Measurements from ENCODE around the gene STK26.

STK26 gene

DNA sequence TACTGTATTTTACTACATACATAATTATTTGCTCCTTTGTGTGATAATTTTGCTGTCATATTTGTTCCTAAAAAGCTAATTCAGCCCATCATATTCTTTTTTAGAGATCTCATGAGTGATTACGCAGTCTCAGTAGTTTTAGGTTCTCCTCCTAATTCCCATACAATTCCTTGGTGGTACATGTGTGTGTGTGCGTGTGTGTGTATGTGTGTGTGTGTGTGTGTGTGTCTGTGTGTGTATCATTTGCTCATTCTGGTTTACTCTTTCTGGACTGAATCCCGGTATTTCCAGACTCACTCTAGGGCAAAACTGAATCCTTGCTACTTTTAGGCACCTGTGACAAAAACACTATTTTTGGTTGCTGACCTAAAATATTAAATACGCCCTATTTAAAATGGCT lies 34.9 kb downstream of the STK26 start:
- TF ChIP-seq, protein P1, sequence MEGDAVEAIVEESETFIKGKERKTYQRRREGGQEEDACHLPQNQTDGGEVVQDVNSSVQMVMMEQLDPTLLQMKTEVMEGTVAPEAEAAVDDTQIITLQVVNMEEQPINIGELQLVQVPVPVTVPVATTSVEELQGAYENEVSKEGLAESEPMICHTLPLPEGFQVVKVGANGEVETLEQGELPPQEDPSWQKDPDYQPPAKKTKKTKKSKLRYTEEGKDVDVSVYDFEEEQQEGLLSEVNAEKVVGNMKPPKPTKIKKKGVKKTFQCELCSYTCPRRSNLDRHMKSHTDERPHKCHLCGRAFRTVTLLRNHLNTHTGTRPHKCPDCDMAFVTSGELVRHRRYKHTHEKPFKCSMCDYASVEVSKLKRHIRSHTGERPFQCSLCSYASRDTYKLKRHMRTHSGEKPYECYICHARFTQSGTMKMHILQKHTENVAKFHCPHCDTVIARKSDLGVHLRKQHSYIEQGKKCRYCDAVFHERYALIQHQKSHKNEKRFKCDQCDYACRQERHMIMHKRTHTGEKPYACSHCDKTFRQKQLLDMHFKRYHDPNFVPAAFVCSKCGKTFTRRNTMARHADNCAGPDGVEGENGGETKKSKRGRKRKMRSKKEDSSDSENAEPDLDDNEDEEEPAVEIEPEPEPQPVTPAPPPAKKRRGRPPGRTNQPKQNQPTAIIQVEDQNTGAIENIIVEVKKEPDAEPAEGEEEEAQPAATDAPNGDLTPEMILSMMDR (IDR thresholded peaks at IDR 0.05; ENCODE audit: extremely low read depth, missing control alignments), result no peak
- DNase-seq (ENCODE audit: low spot score), result no peak

DNA sequence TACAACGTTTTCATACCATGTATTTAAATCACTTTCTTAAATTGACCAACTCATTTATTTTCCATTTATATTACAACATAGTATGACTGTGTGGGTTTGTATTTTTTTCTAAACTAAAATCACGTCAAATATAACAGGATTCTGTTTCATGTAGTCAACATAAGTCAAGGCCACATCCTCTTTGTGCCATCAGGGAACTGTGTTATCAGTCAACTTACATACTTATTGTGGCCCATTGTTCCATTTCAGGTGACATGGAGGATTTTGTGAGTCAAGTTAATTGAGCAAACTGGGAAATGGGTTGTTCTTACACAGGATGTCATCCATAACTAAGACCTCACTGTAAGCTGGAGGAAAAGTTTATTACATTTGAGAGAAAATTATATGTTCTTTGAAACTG lies 35.9 kb downstream of the STK26 start:
- no peak for DNase-seq (ENCODE audit: low spot score)
- TF ChIP-seq, protein P1 (IDR thresholded peaks at IDR 0.05; ENCODE audit: extremely low read depth, missing control alignments), result no peak

DNA sequence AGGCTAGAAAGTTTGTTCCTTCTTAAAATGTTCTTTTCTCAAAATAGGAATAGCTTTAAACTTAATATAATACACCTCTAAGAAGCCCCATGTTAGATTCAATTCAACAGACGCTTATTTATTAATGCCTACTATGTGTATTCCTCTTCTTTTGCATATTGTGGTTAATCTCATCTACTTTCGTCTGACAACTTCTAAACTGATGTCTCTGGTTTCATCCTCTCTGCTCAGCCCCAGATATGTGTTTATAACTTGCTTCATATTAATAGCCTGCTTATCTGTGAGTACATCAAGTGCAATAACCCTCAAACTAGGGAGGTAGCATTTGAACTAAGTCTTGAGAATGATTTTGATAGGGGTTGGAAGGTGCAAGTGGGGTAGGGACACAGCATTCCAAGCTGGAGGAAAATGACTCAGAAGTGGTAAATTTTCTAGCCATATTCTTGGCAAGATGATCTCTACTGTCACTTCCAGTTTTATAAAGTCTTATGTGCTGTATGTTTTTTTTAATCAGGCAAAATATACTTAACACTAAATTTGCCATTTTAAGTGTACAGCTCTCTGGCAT lies 37.0 kb downstream of the STK26 start:
- no peak for DNase-seq (ENCODE audit: low spot score)
- TF ChIP-seq, protein P1 (IDR thresholded peaks at IDR 0.05; ENCODE audit: extremely low read depth, missing control alignments), result no peak

DNA sequence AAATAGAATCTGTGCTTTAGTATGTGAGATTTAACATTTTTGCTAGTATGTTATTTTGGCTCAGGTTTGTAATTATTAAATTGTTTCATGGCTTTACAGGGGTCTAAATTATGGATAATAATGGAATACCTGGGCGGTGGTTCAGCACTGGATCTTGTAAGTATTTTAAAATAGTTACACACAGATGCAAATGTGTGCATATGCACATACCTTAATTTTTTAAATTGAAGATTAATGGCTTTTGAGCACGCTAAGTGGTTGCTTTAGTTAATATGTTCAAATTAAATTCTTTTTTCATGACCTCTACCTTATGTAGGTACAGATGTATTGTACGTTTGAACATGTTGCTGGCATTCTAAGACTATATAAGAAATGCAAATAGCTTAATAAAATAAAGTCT lies 40.2 kb downstream of the STK26 start:
- DNase-seq (ENCODE audit: low spot score), result no peak
- TF ChIP-seq, protein P1 (IDR thresholded peaks at IDR 0.05; ENCODE audit: extremely low read depth, missing control alignments), result no peak

DNA sequence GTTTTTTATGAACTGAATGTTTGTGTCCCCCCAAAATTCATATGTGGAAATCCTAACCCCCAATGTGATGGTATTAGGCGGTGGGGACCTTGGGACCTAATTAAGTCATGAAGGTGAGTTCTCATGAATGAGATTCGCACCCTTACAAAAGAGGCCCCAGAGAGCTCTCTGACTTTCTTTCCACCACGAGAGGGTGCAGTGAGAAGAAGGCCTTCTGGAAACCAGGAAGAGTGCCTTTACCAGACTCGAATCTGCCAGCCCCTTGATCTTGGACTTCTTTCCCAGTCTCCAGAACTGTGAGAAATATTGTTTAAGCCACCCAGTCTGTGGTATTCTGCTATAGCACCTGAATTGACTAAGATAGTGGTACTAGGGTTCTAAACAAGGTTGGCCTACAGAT lies 40.8 kb downstream of the STK26 start:
- DNase-seq (ENCODE audit: low spot score), result no peak
- TF ChIP-seq, protein P1 (IDR thresholded peaks at IDR 0.05; ENCODE audit: extremely low read depth, missing control alignments), result no peak

DNA sequence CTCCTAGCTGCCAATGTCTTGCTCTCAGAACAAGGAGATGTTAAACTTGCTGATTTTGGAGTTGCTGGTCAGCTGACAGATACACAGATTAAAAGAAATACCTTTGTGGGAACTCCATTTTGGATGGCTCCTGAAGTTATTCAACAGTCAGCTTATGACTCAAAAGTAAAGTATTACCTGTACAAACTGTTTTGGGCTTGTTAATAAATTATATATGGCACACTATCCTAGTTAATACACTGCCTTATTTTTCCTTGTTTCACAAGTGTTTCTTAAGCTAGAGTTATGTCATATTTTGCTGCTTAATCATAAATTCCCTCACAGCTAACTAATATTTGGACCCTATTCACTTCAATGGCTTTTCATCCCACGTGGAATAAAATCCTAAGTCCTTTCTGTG lies 45.3 kb downstream of the STK26 start:
- TF ChIP-seq, protein P1 (IDR thresholded peaks at IDR 0.05; ENCODE audit: extremely low read depth, missing control alignments), result no peak
- DNase-seq (ENCODE audit: low spot score), result no peak

DNA sequence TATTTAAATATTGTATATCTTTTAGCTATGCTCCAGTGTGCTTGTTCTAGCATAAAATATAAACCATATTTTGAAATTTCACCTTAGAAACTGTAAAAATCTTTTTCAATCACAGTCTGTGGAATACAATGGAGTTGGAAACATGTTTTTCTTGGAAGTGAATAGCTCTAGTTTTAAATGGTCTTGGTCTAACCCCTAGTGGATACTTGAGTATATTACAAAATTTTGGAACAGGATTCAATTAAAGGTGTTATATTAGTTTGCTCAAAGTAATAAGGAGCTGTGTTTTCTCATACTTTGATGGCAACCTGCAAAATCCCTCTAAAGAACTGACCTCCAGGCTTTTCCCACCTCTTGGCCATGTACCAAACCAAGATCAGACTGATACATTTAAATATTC lies 48.2 kb downstream of the STK26 start:
- DNase-seq (ENCODE audit: low spot score), result no peak

More for the DNA sequence above, 48.2 kb downstream of the STK26 start:
- TF ChIP-seq, protein P1 (IDR thresholded peaks at IDR 0.05; ENCODE audit: extremely low read depth, missing control alignments), result no peak

Data from GM20000 (cell line).